ENCODE measurements around the gene HAP1.

DNA sequence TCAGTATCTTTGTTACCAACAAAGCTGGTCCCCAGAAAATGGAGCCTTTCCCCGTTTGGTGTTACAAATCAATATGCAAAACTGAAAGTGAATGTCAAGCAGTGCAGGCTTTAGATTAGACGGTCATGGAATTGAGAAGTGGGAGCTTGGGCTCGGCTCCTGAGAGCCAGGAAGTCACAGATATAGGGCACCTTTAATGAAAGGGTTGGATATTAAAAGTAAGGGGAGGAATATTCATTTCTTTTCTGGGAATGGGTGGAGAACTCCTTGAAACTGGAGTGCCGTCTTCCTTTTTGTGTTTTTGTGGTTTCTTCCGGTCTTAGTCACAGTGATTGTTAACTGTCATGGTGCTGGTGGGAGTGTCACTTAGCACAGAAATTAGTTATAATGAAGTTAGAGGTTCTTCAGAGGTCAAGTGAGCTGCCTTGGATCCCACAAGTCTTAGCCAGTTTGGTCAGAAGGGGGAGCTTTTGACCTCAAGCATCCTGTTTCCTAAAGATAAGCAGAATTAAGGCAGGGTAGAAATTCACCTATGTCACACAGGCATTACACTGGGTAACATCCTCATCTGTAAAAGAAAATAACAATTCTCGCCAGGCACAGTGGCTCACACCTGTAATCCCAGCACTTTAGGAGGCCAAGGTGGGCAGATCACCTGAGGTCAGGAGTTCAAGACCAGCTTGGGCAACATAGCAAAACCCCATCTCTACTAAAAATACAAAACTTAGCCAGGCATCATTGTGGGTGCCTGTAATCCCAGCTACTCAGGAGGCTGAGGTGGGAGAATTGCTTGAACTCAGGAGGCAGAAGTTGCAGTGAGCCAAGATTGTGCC is 55.3 kb downstream of the HAP1 start:
- TF ChIP-seq SP1 (IDR thresholded peaks at IDR 0.05; ENCODE audit: low read depth, low read length) (no peak), EP300 (IDR thresholded peaks at IDR 0.05; ENCODE audit: borderline replicate concordance in 1 of 2, low read depth in 2 of 2, low read length in 2 of 2) (no peak), NRF1 (IDR thresholded peaks at IDR 0.05; ENCODE audit: low read depth, low read length) (no peak), POLR2A (IDR thresholded peaks at IDR 0.05; ENCODE audit: control extremely low read depth in 1 of 2, low read depth in 2 of 2, low read length in 2 of 2) (no peak), POLR2AphosphoS5 (IDR thresholded peaks at IDR 0.05; ENCODE audit: low read depth, low read length) (no peak), SP4 (IDR thresholded peaks at IDR 0.05; ENCODE audit: low read length) (no peak), TCF12 (IDR thresholded peaks at IDR 0.05; ENCODE audit: low read depth, low read length) (no peak)
- TF ChIP-seq, protein P1, sequence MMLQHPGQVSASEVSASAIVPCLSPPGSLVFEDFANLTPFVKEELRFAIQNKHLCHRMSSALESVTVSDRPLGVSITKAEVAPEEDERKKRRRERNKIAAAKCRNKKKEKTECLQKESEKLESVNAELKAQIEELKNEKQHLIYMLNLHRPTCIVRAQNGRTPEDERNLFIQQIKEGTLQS (IDR thresholded peaks at IDR 0.05; ENCODE audit: insufficient read depth, low read depth, low read length) = no peak

Measured in H1 (cell line).